GM12891 (cell line): ENCODE measurements around the gene DPF1.

Source experiments
- POLR2A ChIP-seq: IDR thresholded peaks from 2 replicates; pipeline ENCODE4 v1.6.1; 2011; ENCODE audit warnings: low read depth, low read length, control low read depth
- POLR2AphosphoS5 ChIP-seq: IDR thresholded peaks from 2 replicates; pipeline ENCODE4 v1.6.1; 2011; ENCODE audit warnings: low read depth, low read length, control low read depth
- POU2F2 ChIP-seq: IDR thresholded peaks from 2 replicates; pipeline ENCODE4 v1.6.1; 2011; ENCODE audit warnings: low read depth, mild to moderate bottlenecking, control low read depth, low read length, moderate library complexity
- SPI1 ChIP-seq: IDR thresholded peaks from 2 replicates; pipeline ENCODE4 v1.6.1; 2011; ENCODE audit warnings: low read depth, low read length, control low read depth
- TAF1 ChIP-seq: IDR thresholded peaks from 2 replicates; pipeline ENCODE4 v1.6.1; 2011; ENCODE audit warnings: low read depth, low read length, control low read depth

DNA sequence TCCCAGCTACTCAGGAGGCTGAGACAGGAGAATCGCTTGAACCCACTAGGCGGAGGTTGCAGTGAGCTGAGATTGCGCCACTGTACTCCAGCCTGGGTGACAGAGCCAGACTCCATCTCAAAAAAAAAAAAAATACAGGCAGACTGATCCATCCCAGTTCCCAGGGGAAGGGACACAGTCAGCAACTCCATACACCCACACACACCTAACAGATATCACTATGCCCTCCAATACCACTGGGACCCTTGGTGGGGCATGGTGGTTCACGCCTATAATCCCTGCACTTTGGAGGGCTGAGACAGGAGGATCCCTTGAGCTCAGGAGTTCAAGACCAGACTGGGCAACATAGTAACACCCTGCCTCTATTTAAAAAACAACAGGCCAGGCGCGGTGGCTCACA lies 2.6 kb downstream of the DPF1 start:
- no peak for TF ChIP-seq POLR2A
- TF ChIP-seq TAF1, result no peak
- no peak for TF ChIP-seq POLR2AphosphoS5
- no peak for TF ChIP-seq SPI1
- no peak for TF ChIP-seq POU2F2
